Kidney glomerular epithelial cell (primary cell): ENCODE measurements around the gene PDZRN3.
A peak's percentile ranks its signal among the peaks of the same experiment; 100 is the strongest.
"Not testable (repeated sequence)": the region's sequence is repeated elsewhere in the genome, so short reads cannot be mapped to it uniquely, and the experiment has no call there.

Source experiments
- DNase-seq: peaks from one replicate; lab custom pipeline; 2025; lab: John Stamatoyannopoulos, UW

Gene PDZRN3

GRCh38 chr3:73586628-73587027 lies 38.1 kb downstream of the PDZRN3 start:
- DNase-seq = no peak

DNA sequence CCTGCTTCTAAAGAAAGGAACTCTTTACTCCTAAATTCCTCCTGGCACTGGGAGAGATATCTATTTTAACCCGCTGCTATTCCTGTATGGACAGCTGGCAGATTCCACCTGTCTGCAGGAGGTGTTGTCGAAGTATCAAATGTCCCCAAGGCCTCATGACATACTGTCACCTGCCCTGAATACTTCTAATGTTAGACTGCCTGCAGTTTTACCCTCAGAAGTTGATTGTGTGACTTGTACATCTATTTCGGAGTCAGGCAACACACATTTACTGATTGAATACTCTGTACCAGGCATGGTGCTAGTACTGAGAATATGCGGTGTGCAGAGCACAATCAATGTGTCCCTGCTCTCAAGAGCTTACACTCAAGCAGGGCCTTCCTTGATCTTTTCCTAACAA lies 38.6 kb downstream of the PDZRN3 start:
- no peak for DNase-seq

GRCh38 chr3:73584873-73585272 lies 39.9 kb downstream of the PDZRN3 start:
- DNase-seq = no peak

DNA sequence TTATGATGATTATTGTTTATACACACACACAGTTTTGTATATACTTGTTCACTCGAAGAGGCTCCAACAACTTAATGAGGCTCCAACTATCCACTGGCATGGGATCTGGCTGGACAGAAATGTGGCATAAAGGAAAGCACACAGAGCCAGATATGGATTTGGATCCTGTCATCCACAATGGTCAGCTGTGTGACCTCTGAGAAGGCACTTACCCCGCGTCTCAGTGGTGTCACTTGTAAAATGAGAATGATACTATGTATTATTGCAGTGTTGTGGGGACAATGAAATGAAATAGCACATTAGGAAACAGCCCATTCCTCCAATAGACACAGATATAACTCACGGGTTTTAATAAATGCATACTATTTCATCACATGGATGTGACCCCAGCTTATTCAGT lies 42.2 kb downstream of the PDZRN3 start:
- DNase-seq = no peak

DNA sequence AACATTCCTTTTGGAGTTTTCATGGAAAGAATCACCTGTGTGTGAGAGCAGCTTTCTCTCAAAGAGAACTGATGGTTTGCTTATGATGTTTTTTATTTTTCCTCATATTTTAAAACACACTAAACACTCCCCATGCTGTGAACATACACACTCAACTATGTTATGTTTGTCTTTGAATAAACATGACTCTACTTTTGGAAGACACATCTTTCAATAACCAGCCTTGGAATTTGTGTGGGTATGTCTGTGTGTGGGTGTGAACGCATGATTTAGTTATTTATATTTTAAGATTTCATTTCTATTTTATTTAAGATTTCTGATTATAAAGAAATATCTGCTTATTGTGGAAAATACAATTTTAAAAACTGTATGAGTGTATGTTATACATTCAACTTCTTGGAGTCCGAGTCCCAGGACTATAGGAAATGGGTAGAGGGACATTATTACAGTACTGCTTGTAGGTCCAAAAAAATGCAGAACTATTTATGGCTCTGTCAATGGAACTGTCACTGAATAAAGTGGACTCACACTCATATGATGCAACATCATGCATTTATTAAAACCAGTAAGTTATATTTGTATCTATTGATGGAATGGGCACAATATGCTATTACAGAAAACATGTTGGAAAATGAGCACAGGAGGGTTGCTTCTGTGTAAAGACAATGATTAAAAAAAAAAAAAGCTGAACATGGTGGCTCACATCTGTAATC lies 43.5 kb downstream of the PDZRN3 start:
- no peak for DNase-seq

DNA sequence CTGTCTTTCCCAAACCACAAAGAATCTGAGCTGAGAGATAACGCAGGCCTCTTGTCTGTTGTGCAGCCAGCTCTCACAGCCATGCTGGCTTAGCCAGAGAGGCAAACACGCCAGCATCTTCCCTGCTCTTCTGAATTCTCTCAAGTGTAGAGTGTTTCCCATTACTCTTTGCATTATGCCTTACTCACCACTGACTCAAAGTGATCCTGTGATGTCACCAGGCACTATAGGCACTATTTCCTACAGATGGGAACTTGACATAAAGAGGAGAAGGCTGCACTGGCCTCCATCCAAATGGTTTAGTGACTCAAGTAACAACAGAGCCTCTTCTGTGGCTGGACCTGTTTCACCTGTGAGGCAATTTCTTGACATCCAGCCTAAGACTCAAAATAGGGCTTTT lies 44.4 kb downstream of the PDZRN3 start:
- no peak for DNase-seq

DNA sequence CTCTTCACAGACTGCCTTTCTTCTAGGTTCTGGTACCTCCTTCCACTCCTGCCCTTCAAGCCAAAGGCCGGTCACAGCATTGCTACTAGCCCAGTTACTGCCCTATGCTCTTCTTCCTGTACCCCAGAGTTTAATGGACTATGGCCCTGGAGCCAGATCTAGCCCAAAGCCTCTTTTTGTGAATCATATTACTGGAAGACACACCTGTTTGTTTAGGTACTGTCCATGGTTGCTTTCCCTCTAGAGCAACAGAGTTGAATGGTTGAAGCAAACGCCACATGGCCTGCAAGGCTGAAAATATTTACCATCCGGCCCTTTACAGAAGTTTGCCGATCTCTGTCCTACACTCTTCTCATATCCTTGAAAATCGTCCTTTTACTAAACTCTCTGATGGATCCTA lies 47.0 kb downstream of the PDZRN3 start:
- no peak for DNase-seq

DNA sequence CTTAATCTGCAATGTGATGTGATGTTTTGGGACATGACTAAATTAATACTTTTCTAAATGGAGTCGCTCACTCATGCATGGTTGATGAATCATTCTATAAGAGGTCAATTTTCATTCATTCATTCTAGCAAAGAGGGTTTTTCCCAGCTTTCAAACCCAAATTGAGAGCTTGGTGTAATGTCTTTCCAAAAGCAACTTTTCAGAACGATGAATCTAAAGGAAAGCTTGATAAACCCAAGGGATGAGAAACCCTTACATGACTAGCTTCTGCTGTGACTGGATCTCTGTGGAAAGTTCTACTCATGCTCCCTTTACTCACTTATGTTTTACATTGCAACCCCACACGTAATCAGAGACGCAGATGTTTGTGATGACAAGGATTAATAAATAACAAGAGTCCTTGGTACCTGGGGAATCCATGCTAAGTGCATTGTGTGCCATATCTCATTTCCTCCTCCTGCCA lies 47.7 kb downstream of the PDZRN3 start:
- peak; percentile 78 for DNase-seq

GRCh38 chr3:73575953-73576352 lies 48.8 kb downstream of the PDZRN3 start:
- no peak for DNase-seq

DNA sequence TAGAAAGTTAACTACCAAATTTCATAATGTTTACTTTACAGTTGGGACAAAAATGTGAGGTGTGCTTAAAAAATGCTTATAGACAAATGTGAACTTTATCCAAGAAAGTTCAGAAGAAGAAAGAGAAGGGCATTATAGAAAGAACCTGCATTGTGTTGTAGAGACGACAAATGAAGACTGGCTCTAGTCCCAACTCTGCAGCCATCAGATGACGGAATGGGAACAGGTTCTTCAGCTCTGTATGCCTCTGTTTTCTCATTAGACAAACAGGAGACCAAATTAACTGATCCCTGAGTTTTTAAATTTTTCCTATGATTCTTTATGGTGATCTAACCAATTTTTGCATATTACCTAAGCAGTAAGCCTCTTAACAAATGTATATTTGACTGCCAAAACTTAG lies 49.2 kb downstream of the PDZRN3 start:
- DNase-seq = no peak

DNA sequence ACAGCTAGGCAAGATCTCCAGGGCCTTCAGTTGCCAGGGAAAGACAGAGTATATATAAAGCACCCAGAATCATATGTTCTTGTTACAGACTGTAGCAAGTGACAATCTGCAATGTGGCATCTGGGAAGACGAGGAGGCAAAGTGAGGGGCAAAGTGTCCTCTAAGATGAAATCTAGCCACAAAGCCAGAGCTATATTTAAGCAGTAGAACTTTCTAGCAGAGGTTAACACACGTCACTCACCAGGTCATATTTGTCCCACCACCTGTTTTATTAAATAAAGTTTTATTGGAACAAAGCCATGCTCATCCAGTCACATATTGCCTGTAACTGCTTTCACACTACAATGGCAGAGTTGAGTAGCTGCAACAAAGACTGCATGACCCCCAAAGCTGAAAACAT lies 51.5 kb downstream of the PDZRN3 start:
- DNase-seq = no peak

DNA sequence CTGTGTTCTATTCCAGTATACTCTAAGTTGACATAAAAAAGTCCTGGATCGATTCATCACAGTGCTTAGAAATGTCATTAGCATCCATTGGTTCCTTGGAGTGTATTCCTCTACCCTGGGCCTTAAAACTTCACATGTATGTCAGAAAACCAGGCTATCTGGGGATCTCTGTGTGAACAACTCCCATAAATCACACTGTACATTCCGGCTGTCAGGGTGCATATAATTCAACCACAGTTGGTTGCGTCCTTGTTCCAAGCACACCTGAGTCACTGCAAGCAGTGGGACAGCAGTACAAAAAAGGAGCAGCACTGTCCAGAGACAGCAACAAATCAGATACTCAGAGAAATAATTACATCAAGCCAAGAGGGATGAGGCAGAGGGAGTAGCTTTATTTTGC lies 52.4 kb downstream of the PDZRN3 start:
- DNase-seq = peak; percentile 43

DNA sequence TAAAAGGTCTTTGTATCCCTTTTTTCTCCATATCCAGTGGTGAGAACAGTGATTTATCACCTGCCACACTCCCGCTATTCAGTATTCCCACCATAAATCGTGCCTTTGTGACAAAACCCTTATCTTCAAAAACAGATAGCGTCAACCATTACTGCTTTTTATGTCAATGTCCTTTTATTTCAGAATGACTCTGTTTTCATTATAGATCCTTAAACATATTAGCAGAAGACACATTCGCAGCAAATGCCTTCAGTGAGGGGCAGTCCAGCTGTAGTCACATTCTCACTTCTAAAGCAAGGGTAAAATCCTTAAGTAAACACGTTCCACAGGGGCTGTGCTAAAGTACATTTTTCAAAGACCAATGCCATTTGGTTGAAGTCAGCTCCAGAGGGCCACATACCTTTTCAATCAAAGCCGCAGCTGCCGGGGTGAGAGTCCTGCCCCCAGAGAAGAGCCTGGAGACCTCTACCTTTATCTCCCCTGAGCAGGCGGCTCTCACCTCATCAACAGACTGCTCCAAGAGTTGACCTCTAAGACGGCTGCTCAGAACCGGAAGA lies 53.4 kb downstream of the PDZRN3 start:
- no peak for DNase-seq

DNA sequence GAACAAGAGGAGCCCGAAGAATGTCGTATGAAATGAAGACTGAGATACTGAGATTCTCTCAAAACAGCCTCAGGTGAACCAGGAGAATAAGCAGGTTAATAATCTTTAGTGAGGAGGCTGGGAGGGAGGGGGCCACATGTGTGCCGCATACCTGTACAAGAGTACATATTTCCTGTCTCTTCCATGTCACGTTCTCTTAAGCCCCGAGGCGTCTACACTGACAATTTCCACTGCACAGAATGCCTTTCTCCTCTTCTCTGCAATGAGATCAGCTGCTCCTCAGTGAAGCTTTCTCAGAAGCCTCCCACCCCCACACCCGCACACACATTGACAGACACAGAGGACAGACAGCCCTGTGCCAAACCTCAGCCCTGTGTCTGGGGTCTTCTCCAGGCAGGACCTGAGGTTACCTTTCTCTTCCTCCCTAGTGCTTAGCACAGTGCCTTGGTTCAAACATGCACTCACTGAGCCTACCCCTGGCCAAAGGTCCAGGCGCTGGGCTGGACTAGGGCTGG lies 55.4 kb downstream of the PDZRN3 start:
- no peak for DNase-seq

- DNase-seq = no peak
Observed at GRCh38 chr3:73568371-73568862, 56.3 kb downstream of the PDZRN3 start.

DNA sequence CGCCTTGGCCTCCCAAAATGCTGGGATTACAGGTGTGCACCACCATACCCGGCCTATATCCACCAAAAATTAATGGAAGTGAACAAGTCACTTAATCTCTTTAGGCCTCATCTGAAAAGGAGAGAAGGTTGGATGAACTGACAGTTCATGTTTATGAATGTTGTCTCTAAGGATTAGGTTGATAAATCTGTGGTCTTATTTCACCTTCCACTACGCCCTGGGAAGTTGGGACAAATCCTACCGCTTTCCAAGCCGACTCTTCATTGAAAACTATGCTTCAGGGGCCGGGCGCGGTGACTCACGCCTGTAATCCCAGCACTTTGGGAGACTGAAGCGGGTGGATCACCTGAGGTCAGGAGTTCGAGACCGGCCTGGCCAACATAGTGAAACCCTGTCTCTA lies 59.4 kb downstream of the PDZRN3 start:
- DNase-seq = not testable (repeated sequence)

DNA sequence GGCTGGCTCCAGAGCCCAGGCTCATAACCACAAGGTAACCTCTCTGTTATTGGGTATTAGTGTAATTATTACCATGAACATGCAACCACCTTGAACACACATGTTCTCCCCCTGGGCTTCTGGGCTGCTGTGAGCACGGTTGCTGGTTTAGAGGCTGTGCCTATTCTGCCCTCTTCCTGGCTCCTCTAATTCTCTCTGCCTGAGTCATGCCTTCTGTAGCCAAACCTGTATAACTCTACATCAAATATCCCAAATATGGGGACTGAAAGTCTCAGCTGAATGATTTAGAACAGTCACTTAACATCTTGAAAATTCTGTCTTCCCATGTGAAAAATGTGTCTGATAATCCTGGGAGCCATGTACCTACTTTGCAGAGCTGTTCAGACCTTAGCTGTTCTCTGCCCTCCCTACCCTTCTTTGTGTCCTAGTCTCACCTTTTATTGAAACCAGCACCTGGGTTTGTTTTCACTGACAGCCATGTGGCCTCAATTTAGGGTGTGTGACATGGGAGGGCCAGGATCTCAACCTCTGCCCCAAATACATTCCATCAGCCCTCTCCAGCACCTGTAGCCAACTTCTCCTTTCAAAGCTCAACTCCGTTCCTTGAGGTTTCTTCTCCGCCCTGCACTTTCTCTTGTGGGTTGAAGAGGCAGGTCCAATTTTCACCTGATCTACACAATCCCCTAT lies 60.7 kb downstream of the PDZRN3 start:
- DNase-seq = peak; percentile 48

DNA sequence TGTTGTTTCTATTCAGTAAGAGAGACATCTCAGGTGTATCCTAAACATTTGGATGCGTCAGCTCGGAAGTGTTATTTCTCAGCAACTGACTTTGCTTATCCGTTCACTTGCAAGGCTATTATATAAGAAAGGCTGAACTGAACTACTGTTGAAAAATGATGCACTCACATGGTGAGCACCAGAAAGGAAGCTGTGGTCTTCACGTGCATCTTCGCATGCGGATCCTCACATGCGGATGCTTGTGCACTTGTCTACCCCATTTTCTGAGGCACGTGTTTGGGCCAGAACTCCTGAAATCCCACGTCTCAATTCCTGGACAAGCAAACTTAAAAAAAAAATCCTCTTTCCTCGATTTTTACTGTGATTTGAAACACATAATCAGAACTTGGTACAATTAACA lies 63.2 kb downstream of the PDZRN3 start:
- no peak for DNase-seq

DNA sequence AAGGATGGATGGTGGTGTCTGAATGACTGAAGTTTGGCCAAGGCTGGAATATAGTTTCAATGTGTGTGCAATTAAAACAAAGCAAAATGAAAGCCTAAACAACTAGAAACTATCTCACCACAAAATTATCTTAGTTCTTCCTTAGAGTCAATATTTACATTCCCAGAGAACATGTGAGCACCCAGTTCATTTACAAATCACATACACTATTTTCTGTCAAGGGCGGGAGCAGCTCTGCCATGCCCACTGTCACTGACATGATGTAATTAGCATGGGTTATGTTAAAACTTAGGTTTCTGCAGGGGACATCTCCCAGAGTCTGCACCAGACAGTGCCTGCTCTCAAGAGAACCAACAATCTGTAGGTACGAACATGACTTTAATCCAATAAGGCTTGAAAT lies 65.0 kb downstream of the PDZRN3 start:
- DNase-seq = no peak

DNA sequence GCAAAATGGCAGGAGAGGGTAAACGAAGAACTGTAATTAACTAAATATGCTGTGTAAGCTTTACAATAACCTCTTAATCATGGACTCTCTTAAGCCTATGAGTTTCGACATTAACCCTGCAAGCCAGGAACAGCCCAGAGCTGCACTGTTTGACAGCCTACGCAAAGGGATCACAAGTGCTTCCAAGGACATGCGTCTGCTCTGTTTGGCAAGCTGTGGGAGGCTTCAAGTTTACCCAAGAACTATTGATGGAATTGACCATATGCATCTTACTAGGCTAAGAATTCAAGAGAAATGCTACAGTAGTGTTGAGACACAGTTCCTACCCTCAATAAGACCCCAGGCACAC lies 66.0 kb downstream of the PDZRN3 start:
- no peak for DNase-seq

- no peak for DNase-seq
Observed at GRCh38 chr3:73557986-73558726, 66.6 kb downstream of the PDZRN3 start.
